Choroid plexus epithelial cell (primary cell): ENCODE measurements around the gene OTOA.
"Not testable (repeated sequence)": the region's sequence is repeated elsewhere in the genome, so short reads cannot be mapped to it uniquely, and the experiment has no call there.

Experiments
- DNase-seq: peaks from one replicate; pipeline ENCODE4 v3.0.0-alpha.2; 2010; ENCODE audit warnings: low read depth
- H3K4me3 ChIP-seq: 2 replicates; pipeline ENCODE4 v1.5.1; 2011; ENCODE audit warnings: low read depth, mild to moderate bottlenecking, control low read depth, low read length, moderate library complexity
- TF ChIP-seq, protein P1 (sequence below): conservative IDR thresholded peaks from 2 replicates; pipeline ENCODE4 v1.5.1; 2011; ENCODE audit warnings: low read depth, mild to moderate bottlenecking, control low read depth, inconsistent platforms, low read length, moderate library complexity

Gene OTOA

DNA sequence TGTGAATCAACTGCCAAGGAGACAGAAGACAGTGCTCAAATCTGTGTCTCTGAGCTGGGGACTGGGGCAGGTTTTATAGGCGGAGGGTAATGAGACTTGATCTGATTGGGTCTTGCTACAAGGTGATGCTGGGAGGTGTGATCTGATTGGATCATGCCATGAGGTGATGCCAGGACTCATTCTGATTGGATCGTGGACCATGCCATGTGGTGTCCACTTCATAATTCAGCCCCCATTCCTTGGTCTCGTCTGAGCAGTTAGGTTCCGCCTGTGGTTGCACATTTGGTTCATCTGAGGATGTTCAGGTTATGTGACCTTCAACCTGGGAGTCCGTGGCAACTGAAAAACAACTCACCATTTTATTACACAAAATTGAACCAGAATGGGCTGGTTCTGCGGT is 41.0 kb downstream of the OTOA start:
- no peak for DNase-seq
- H3K4me3 ChIP-seq = no peak overlapping the region
- TF ChIP-seq, protein P1, sequence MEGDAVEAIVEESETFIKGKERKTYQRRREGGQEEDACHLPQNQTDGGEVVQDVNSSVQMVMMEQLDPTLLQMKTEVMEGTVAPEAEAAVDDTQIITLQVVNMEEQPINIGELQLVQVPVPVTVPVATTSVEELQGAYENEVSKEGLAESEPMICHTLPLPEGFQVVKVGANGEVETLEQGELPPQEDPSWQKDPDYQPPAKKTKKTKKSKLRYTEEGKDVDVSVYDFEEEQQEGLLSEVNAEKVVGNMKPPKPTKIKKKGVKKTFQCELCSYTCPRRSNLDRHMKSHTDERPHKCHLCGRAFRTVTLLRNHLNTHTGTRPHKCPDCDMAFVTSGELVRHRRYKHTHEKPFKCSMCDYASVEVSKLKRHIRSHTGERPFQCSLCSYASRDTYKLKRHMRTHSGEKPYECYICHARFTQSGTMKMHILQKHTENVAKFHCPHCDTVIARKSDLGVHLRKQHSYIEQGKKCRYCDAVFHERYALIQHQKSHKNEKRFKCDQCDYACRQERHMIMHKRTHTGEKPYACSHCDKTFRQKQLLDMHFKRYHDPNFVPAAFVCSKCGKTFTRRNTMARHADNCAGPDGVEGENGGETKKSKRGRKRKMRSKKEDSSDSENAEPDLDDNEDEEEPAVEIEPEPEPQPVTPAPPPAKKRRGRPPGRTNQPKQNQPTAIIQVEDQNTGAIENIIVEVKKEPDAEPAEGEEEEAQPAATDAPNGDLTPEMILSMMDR = no peak

DNA sequence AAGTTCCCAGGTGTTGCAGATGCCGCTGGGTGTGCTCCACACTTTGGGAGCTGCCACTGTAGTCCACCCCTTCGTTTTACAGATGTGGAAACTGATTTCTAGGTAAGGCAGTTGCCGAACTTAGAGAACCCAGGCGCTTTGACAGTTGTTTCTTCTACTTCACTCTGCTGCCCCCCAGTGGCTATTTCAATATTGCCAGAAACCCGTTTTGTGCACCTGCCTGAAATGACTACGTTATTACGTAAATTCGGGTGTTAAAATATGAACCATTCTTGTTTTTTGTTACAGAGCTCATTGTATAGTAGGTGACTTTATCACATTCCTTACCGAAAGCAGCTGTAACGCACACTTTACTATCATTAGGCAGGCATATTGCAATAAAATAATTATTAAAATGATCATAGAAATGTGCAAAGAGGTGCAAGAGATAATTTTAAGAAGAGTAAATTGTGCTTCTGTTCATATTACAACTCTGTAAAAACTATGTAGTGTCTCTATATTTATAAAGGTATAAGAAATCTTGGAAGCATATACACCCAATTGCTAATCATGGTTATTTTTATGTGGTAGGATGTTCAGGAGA is 44.9 kb downstream of the OTOA start:
- TF ChIP-seq, protein P1 = peak; percentile 87
- H3K4me3 ChIP-seq = no peak overlapping the region
- DNase-seq = peak; percentile 79

DNA sequence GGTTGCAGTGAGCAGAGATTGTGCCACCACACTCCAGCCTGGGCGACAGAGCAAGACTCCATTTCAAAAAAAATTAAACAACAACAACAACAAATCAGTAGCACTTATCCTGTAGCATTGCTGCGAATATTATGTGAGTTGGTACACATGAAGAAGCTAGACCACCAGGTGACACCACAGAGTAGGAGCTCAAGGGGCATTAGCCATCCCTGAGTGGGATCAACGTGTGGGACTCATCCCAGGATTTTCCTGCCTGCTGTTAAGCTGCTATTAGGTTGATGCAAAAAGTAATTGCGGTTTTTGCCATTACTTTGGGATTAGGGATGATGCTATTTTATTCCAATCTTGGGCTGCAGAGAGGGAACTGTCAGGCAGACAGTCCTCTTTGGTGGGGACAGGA is 47.2 kb downstream of the OTOA start:
- no peak overlapping the region for H3K4me3 ChIP-seq
- TF ChIP-seq, protein P1 = no peak
- DNase-seq = no peak

DNA sequence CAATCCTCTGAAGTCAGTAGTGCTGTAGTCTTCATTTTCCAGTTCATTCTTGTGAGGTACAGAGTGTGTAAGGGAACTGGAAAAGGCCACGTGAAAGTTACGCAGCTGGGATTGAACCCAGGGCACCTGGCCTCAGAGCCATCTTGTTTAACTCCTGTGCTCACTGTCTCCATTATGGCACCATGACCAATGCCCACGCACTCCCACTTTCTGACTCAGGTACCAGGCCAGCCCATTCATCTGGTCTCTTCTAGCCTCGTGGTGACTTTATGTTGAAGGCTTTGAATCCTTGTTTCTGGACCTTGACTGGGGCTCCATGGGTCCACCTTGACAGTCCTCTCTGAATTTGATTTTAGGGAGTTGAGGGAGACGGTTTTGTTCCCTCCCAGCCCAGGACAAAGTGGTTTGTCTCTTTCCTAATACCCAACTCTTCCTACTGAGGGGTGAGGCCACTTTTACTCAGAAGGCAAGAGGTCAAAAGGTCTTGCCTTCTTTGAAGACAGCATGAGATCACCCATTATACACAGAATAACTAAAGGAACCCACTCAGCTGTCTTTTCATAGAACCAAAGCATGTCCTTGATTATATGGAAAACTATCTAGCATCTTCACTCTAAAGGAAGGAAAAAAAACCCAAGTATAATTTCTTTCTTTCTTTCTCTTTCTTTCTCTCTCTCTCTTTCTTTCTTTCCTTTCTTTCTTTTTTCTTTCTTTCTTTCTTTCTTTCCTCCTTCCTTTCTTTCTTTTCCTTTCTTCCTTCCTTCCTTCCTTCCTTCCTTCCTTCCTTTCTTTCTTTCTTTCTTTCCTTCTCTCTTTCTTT is 50.0 kb downstream of the OTOA start:
- no peak overlapping the region for H3K4me3 ChIP-seq
- DNase-seq = no peak
- TF ChIP-seq, protein P1 = no peak

DNA sequence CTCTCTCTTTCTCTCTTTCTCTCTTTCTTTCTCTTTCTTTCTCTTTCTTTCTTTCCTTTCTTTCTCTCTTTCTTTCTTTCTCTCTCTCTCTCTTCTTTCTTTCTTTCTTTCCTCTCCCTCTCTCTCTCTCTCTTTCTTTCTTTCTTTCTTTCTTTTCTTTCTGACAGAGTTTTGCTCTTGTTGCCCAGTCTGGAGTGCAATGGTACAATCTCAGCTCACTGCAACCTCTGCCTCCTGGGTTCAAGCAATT is 50.5 kb downstream of the OTOA start:
- not testable (repeated sequence) for DNase-seq, H3K4me3 ChIP-seq

DNA sequence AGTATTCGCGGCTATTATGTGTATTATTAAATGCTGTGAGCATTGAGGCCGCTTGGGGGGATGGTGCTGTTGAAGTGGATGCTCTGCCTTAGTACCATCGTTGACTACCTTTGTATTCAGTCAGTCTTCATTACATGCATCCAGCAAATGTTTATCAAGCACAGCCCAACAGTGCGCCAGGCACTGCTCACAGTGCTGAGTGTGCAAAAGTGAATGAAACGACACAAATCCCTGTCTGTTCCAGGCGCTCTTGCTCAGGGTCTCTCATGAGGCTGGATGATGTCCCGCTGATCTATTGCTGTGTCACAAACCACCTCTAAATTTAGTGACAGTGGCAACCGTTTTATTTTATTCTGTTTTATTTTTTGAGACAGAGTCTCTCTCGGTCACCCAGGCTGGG is 53.8 kb downstream of the OTOA start:
- TF ChIP-seq, protein P1 = no peak
- no peak for DNase-seq
- H3K4me3 ChIP-seq = no peak overlapping the region

DNA sequence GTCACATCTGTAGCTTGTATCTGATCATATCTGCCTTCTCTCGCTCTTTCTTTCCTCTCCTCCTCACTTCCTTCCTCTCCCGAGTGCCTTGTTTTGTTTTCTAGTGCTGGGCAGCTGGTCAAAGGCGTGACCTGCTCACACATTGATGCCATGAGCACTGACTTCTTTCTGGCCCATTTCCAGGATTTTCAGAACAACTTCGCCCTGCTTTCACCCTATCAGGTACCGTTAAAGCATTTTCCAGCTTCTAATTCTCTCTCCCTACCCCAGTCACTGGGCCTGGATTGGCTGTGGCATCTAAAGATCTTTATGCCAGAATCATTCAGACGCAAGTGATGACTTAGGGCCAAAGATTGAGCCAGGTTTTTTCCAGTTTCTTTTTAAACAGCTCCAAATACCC is 55.5 kb downstream of the OTOA start:
- no peak overlapping the region for H3K4me3 ChIP-seq
- TF ChIP-seq, protein P1 = no peak
- no peak for DNase-seq
